ENCODE results near the gene CIB2. TPM values are rescaled to one million over a fixed set of nuclear protein-coding genes. Genes with fewer than 3 reads are reported as not detected.
A peak's percentile ranks its signal among the peaks of the same experiment; 100 is the strongest.

Gene CIB2
- polyA plus RNA-seq, 1 experiment, result 3.7 TPM

- POLR2A ChIA-PET, result interaction anchor here (1.3 to 1.9 kb wide), 2 partner anchors 11 to 32 kb away, joined by 3 to 15 read pairs; partner anchors contain the start of gene SH2D7
- no peak for TF ChIP-seq CTCF (IDR thresholded peaks at IDR 0.05; ENCODE audit: low read depth, low read length)
Observed at GRCh38 chr15:78082106-78082742, 49.0 kb downstream of the CIB2 start.

GRCh38 chr15:78080088-78080460 lies 51.2 kb downstream of the CIB2 start:
- Histone ChIP-seq H3K9me3 (ENCODE audit: control insufficient read depth, insufficient read depth, low read length) (no peaks in the 10 kb centered on the region; the same call in 1 of the 2 replicates), H3K27ac (ENCODE audit: low read depth, low read length) (no peak overlapping the region), H3K4me3 (ENCODE audit: low read depth, low read length) (no peak overlapping the region), H3K27me3 (ENCODE audit: control insufficient read depth, insufficient read depth, low read length) (no peaks in the 10 kb centered on the region)
- no peak for DNase-seq (ENCODE audit: low read depth, low spot score)
- TF ChIP-seq CTCF (IDR thresholded peaks at IDR 0.05; ENCODE audit: low read depth, low read length), result no peak
- POLR2A ChIA-PET, result no interaction called here
- CTCF ChIA-PET, result interaction anchor here (1.8 kb wide), 1 partner anchor 28 kb away, joined by 7 read pairs; no protein-coding TSS in a partner anchor

More at GRCh38 chr15:78082106-78082742, 49.0 kb downstream of the CIB2 start:
- Histone ChIP-seq H3K4me3 (ENCODE audit: low read depth, low read length) (no peak overlapping the region), H3K27ac (ENCODE audit: low read depth, low read length) (peak overlapping the region; percentile 52), H3K27me3 (ENCODE audit: control insufficient read depth, insufficient read depth, low read length) (no peaks in the 10 kb centered on the region), H3K9me3 (ENCODE audit: control insufficient read depth, insufficient read depth, low read length) (no peaks in the 10 kb centered on the region; the same call in 1 of the 2 replicates)
- DNase-seq (ENCODE audit: low read depth, low spot score), result no peak
- CTCF ChIA-PET, result interaction anchor here (1.0 to 1.3 kb wide), 2 partner anchors 26 to 96 kb away, joined by 3 to 6 read pairs; no protein-coding TSS in a partner anchor

- Histone ChIP-seq H3K27ac (ENCODE audit: low read depth, low read length) (no peak overlapping the region), H3K4me3 (ENCODE audit: low read depth, low read length) (no peak overlapping the region), H3K9me3 (ENCODE audit: control insufficient read depth, insufficient read depth, low read length) (no peaks in the 10 kb centered on the region; the same call in 1 of the 2 replicates), H3K27me3 (ENCODE audit: control insufficient read depth, insufficient read depth, low read length) (no peaks in the 10 kb centered on the region)
- CTCF ChIA-PET, result interaction anchor here (1.8 kb wide), 1 partner anchor 29 kb away, joined by 7 read pairs; no protein-coding TSS in a partner anchor
- no peak for TF ChIP-seq CTCF (IDR thresholded peaks at IDR 0.05; ENCODE audit: low read depth, low read length)
- POLR2A ChIA-PET, result no interaction called here
- no peak for DNase-seq (ENCODE audit: low read depth, low spot score)
Observed at GRCh38 chr15:78079298-78080087, 51.8 kb downstream of the CIB2 start.

GRCh38 chr15:78077871-78078210 lies 53.4 kb downstream of the CIB2 start:
- TF ChIP-seq CTCF (IDR thresholded peaks at IDR 0.05; ENCODE audit: low read depth, low read length), result no peak
- no peak for DNase-seq (ENCODE audit: low read depth, low spot score)

More at GRCh38 chr15:78077871-78078210, 53.4 kb downstream of the CIB2 start:
- POLR2A ChIA-PET, result interaction anchor here (0.9 to 1.5 kb wide), 3 partner anchors 10 to 33 kb away, joined by 3 read pairs; no protein-coding TSS in a partner anchor
- no peaks in the 10 kb centered on the region for H3K27me3 ChIP-seq (ENCODE audit: control insufficient read depth, insufficient read depth, low read length)
- CTCF ChIA-PET, result interaction anchor here (0.6 to 1.7 kb wide), 2 partner anchors 31 to 201 kb away, joined by 7 read pairs; no protein-coding TSS in a partner anchor
- no peak overlapping the region for H3K27ac ChIP-seq (ENCODE audit: low read depth, low read length)
- H3K4me3 ChIP-seq (ENCODE audit: low read depth, low read length), result peak overlapping the region; percentile 92
- H3K9me3 ChIP-seq (ENCODE audit: control insufficient read depth, insufficient read depth, low read length), result no peaks in the 10 kb centered on the region

All from AG04450 (cell line).